ENCODE data around the gene MACROD1. TPM values are rescaled to one million over a fixed set of nuclear protein-coding genes. Genes with fewer than 3 reads are reported as not detected.

The MACROD1 gene
- polyA plus RNA-seq, 4 donors = 15.1 to 23.2 (median 19.5) TPM

GRCh38 chr11:64094463-64095260, 71.3 kb downstream of the MACROD1 start:
- no peak for DNase-seq (ENCODE audit: low read depth in 4 of 4, low spot score in 2 of 4)

DNA sequence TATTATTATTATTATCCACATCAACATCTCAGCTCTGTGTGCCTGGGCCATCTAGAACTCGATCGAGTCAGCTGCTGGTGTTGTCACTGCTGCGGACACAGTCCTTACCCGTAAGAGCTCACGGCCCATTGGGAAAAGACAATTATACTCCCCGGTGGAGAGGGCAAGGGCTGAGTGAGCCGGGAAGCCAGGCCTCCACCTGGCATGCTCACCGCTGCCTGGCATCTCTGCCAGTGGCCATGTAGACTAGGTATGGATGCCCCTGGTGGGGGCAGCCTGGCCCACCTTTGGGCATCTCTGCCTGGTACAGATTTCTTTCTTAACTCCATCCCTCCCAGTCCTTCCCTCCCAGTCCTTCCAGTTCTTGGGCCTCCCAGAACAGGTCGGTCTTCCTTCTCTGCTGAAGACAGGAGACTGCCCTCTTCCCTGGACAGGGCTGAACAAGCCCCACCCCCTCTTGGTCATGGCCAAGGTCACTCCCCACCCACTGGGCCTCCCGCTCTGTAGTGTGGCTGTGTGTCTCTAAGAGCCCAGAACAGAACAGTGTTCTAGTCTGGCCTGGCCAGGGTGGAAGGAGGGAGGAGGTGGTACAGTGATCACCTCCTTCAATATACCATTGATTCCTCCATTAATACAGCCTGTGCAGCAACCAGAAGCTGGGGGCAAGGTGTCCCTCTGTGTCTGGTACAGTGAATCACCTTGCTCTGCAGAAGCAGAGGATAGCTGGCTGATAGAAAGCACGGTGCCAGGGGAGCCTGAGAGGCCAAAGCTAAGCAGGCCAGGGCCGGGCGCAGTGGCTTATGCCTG, 72.5 kb downstream of the MACROD1 start:
- DNase-seq (ENCODE audit: low read depth in 4 of 4, low spot score in 2 of 4) = no peak

DNA sequence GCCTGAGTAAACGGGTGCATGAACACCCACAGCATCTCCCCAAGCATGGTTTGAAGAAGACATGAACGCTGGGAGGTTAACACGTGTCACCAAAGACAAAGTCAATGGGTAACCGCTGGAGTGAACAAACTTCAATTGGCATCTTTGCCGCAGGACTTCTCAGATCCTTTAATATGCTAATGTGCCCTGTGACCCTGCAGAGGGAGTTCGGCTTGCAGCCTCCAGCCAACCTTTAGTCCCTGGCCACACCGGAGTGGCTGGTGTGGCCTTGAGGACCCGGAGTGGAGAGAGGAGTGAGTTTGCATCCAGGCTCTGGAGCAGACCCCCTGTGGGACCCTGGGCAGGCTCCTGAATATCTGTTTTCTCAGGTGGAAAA, 73.2 kb downstream of the MACROD1 start:
- no peak for DNase-seq (ENCODE audit: low read depth in 4 of 4, low spot score in 2 of 4)

DNA sequence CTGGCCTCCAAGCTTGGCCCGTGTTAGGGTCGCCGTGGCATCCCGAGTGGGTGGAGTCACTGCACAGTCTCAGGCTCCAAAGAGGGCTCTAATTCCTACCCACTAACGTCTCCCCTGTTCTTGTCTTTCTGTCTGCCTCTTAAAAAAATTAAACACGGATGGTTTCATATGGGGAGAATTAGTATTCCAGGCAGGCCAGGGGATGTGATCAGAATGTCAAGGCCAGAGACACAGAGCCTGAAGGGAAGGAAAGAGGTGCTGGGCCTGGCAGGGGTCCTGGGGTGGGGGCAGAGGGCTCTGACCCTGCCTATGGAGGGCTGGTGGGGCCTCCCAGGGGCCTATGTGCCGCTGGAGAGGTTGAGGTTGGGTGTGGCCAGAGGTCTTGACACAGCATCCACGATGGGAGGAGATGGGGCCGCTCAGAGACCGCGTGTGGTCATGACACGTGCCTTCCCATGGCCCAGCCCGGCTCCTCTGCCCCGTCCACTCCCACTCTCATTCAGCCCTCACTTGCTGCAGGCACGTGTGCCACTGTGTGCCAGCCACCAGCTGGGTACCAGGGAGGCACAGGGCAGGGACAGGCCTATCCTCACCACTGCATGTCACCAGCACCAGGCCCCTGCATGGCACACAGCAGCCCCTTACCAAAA, 73.7 kb downstream of the MACROD1 start:
- DNase-seq (ENCODE audit: low read depth in 4 of 4, low spot score in 2 of 4) = no peak

DNA sequence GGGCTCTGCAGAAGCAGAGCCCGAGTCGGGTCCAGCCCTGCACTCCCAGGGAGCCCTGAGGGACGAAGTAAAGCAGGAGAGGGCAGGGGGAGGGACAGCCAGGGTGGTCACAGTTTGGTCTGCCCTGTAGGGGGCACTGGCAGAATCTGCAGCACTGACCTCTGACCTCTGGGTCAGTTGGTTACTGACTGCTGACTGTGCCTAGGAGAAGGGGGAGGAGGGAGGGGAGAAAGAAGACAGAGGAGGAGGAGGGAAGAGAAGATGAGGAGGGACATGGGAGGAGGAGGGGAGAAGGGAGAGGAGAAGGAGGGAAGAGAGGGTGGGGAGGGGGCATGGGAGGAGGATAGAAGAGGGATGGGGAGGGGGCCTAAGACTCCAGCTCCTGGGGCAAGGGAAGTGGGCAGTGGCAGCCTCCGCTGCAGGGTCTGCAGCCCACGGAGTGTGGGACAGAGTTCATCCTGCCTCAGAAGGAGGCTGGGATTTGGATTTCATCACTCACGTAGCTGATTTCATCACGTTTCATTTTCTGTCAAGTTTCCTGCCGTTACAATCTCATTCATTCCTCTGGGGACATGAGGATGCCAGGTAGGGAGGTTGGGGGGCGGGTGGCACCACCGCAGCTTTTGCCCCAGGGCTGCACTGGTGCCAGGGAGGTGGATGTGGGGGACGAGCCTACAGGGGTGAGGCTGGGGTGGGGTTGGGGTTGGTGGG, 75.0 kb downstream of the MACROD1 start:
- no peak for DNase-seq (ENCODE audit: low read depth in 4 of 4, low spot score in 2 of 4)

- no peak for DNase-seq (ENCODE audit: low read depth in 4 of 4, low spot score in 2 of 4)
Measured at GRCh38 chr11:64089915-64090805, 75.8 kb downstream of the MACROD1 start.

- DNase-seq (ENCODE audit: low read depth in 4 of 4, low spot score in 2 of 4) = no peak
Measured at GRCh38 chr11:64089493-64089892, 76.4 kb downstream of the MACROD1 start.

DNA sequence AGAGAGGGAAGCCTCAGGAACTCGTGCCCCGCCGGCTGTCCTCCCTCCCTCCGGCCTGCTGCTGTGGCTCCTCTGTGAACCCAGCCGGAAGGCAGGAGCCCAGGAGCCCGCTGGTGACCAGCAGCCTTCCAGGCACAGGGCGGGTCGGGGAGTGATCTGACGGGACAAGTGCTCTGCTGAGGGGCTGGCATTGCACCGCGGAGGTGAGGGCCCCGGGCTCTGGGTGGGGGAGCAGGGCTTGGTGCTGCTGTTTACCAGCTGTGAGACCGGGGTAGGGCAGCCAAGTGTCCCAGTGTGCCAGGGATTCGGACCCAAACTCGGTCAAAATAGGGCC, 76.9 kb downstream of the MACROD1 start:
- no peak for DNase-seq (ENCODE audit: low read depth in 4 of 4, low spot score in 2 of 4)

DNA sequence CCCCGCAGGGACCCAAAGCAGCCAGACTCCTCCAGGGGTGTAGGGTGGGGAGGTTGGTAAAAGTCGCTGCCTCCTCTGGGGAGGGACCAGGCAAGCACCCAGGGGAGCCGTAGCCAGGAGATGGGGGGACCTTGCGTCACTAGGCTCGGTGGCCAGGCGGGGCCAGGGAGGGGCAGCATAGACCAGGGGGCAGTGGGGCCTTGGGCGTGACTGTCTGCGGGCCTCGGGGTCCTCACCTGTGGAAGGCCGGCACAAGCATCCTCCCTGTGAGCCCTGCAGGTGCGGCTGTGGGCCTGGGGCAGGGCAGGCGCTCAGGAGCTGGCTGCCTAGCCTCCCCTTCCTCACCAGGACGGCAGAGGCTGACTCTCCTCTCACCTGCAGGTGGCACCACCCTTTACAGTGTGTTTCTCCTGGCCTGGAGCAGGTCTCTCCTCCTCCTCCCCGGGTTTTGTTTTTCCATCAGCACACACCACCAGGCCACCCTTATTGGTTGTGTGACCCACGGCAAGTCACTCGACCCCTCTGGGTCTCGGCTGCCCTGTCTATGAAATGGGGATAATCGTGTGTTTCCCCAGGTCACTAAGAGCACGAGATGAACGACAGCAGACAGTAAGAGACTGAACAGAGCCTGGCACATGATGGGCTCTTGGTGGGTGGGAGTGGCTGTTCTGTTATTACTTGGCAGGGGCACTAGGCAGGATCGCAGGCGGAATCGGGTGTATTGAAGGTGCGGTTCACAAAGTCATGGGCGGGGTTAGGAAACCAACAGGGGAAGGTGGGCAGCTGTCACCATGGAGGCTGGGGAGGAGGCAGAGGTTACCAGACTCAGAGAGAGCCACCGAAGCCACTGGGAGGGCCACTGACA, 77.5 kb downstream of the MACROD1 start:
- DNase-seq (ENCODE audit: low read depth in 4 of 4, low spot score in 2 of 4) = no peak

- DNase-seq (ENCODE audit: low read depth in 4 of 4, low spot score in 2 of 4) = no peak
Measured at GRCh38 chr11:64086258-64087123, 79.4 kb downstream of the MACROD1 start.

DNA sequence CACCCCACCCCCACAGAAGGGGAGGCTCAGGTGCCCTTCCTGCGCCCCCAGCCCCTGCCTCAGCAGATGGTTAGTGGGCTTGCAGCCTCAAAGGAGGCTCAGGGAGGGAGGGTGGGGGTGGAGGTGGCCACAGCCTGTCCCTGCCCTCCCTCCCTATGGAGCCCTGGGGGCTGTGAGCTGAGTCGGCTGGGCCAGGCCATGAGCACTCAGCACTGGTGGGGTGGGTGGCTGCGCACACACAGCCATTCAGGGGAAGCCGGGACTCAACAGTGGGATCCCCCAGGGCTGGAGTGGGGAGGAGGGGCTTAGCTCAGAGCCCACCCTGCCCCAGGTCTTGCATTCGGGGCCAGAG, 80.0 kb downstream of the MACROD1 start:
- DNase-seq (ENCODE audit: low read depth in 4 of 4, low spot score in 2 of 4) = no peak

- DNase-seq (ENCODE audit: low read depth in 4 of 4, low spot score in 2 of 4) = no peak
Measured at GRCh38 chr11:64084951-64085710, 80.8 kb downstream of the MACROD1 start.

- no peak for DNase-seq (ENCODE audit: low read depth in 4 of 4, low spot score in 2 of 4)
Measured at GRCh38 chr11:64084146-64084950, 81.6 kb downstream of the MACROD1 start.

DNA sequence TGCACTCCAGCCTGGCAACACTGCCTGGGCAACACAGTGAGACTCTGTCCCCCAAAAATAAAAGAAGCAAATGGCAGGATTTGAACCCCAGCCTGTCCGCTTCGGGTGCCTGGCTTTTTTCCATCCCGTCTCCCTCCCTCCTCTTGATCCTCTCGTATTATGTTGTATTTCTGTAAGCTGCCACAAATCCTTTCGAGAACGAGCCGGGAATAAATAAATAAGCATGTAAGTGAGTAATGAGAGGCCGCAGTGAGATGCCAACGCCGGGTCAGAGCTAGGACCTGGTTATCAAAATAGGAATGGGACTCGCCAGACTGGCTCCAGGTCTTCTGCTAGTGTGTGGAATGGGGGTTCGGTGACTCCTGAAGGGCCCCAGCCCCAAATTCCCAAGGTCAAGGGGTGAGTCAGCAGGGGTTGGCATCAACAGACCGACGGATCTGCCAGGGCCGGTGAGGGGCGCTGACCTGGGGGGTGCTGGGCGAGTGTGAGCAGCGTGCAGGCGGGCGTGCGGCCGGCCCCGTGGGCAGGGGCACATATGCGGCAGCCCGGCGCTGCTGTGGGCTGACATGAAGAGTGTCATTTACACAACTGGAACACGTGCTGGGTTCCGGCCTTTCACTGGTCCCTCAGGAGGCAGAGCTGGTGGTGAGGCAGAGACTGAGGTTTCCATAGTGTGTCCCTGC, 82.4 kb downstream of the MACROD1 start:
- DNase-seq (ENCODE audit: low read depth in 4 of 4, low spot score in 2 of 4) = no peak

- DNase-seq (ENCODE audit: low read depth in 4 of 4, low spot score in 2 of 4) = no peak
Measured at GRCh38 chr11:64081745-64082442, 84.0 kb downstream of the MACROD1 start.

Data from left renal cortex interstitium (tissue), 4 donors.